ENCODE measurements around the gene FLRT1. TPM values are rescaled to one million over a fixed set of nuclear protein-coding genes. Genes with fewer than 3 reads are reported as not detected.

The FLRT1 gene
- total RNA-seq, 1 experiment from 2014 or later: 0.31 TPM

DNA sequence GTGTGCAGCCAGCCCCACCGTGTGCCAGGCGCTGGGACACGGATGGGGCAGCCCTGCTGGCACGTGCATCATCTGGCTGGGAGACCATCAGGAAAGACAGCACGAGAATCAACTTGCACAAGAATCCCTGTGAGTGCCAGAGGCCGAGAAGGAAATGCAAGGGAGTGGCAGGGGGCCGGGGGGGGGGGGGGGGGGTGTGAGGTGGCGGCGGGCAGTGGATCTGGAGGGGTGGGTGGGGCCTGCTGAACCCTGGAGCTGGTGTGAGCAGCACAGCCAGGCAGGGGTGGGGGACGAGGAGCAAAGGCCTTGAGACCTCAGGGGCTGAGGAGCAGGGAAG lies 14.0 kb upstream of the FLRT1 start:
- no peaks in the 10 kb centered on the region; the same call in 1 of the 2 replicates for H3K27me3 ChIP-seq (ENCODE audit: insufficient read depth, low read length)
- H2BK120ac ChIP-seq (ENCODE audit: low read depth, low read length, poor library complexity, severe bottlenecking): no peak overlapping the region
- H3K4me3 Mint-ChIP-seq: peak overlapping the region in 1 of 2 experiments; percentile 65; a peak in 2 of 5 replicates
- no peaks in the 10 kb centered on the region for H3K79me1 ChIP-seq (ENCODE audit: insufficient read depth, low read depth, low read length, poor library complexity, severe bottlenecking)
- H3K4me1 Mint-ChIP-seq: peaks cover 41 to 60% of the 10 kb centered on the region in 2 experiments
- no peak overlapping the region for H3K27ac ChIP-seq (ENCODE audit: insufficient read length, low read depth, low read length)
- H3K9me3 Mint-ChIP-seq: no peaks in the 10 kb centered on the region
- H3K27me3 Mint-ChIP-seq (ENCODE audit: low read depth): peaks cover 34% of the 10 kb centered on the region
- H3K4ac ChIP-seq (ENCODE audit: low read depth, low read length): no peak overlapping the region
- H4K20me1 ChIP-seq (ENCODE audit: control insufficient read depth, insufficient read depth, insufficient read length): no peaks in the 10 kb centered on the region
- no peak overlapping the region for H3K18ac ChIP-seq (ENCODE audit: insufficient read length, low read depth, low read length)
- no peaks in the 10 kb centered on the region for H3K23me2 ChIP-seq (ENCODE audit: insufficient read length, low read depth, low read length, poor library complexity, severe bottlenecking)
- H2AFZ ChIP-seq (ENCODE audit: low read length): no peak overlapping the region
- TF ChIP-seq, protein P1, sequence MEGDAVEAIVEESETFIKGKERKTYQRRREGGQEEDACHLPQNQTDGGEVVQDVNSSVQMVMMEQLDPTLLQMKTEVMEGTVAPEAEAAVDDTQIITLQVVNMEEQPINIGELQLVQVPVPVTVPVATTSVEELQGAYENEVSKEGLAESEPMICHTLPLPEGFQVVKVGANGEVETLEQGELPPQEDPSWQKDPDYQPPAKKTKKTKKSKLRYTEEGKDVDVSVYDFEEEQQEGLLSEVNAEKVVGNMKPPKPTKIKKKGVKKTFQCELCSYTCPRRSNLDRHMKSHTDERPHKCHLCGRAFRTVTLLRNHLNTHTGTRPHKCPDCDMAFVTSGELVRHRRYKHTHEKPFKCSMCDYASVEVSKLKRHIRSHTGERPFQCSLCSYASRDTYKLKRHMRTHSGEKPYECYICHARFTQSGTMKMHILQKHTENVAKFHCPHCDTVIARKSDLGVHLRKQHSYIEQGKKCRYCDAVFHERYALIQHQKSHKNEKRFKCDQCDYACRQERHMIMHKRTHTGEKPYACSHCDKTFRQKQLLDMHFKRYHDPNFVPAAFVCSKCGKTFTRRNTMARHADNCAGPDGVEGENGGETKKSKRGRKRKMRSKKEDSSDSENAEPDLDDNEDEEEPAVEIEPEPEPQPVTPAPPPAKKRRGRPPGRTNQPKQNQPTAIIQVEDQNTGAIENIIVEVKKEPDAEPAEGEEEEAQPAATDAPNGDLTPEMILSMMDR (conservative IDR thresholded peaks at IDR 0.05): no peak
- H3T11ph ChIP-seq (ENCODE audit: low read length): no peak overlapping the region
- H3K9ac ChIP-seq (ENCODE audit: extremely low read depth, insufficient read length, low read length): no peak overlapping the region
- H4K5ac ChIP-seq (ENCODE audit: insufficient read length, low read depth, low read length): no peak overlapping the region
- no peak overlapping the region for H2BK5ac ChIP-seq (ENCODE audit: insufficient read length, low read length)
- H3K79me2 ChIP-seq (ENCODE audit: insufficient read depth, low read length): no peaks in the 10 kb centered on the region
- no peak overlapping the region for H3K4me2 ChIP-seq (ENCODE audit: insufficient read depth, insufficient read length, low read length)
- H3K9me3 ChIP-seq (ENCODE audit: control insufficient read depth, low read depth, low read length): no peaks in the 10 kb centered on the region
- H4K91ac ChIP-seq (ENCODE audit: insufficient read length, low read depth, low read length): no peak overlapping the region
- H2BK15ac ChIP-seq (ENCODE audit: low read depth, low read length): no peak overlapping the region
- no peak overlapping the region for H3K23ac ChIP-seq (ENCODE audit: insufficient read length, low read depth, low read length)
- H3K56ac ChIP-seq (ENCODE audit: insufficient read length, low read depth, low read length): no peak overlapping the region
- no peak overlapping the region for H2AK5ac ChIP-seq (ENCODE audit: insufficient read length, low read length)
- no peak overlapping the region for H2BK12ac ChIP-seq (ENCODE audit: insufficient read length, low read depth, low read length)
- H3K14ac ChIP-seq (ENCODE audit: insufficient read depth, low read length): no peak overlapping the region
- DNase-seq: peak; percentile 83
- WGBS (ENCODE audit: extremely low coverage, insufficient read length, low lambda C conversion rate): no CpG with 5 or more reads among the region's 10 CpGs
- H3K36me3 Mint-ChIP-seq (ENCODE audit: insufficient read depth in 1 of 3, low read depth in 3 of 3): no peaks in the 10 kb centered on the region; a peak in 2 of 7 replicates
- H2BK20ac ChIP-seq (ENCODE audit: low read depth, low read length, poor library complexity, severe bottlenecking): no peak overlapping the region
- peaks cover 2% of the 10 kb centered on the region; the same call in 1 of the 2 replicates for H3K4me1 ChIP-seq (ENCODE audit: insufficient read depth, low read length)
- peak overlapping the region in 2 of 3 experiments; percentile 83 to 94; a peak in 2 of 7 replicates for H3K27ac Mint-ChIP-seq
- H4K8ac ChIP-seq (replicated peaks; ENCODE audit: insufficient read length, low read depth, low read length): no peak overlapping the region

Data from H9 (cell line).